Daoy (cell line): ENCODE measurements around the gene PSMD2. TPM values are rescaled to one million over a fixed set of nuclear protein-coding genes. Genes with fewer than 3 reads are reported as not detected.
"Not testable (repeated sequence)": the region's sequence is repeated elsewhere in the genome, so short reads cannot be mapped to it uniquely, and the experiment has no call there.

ENCODE experiments used
- DNase-seq: peaks from one replicate; pipeline ENCODE4 v3.0.0-alpha.2; 2015; ENCODE audit warnings: low read depth
- total RNA-seq: library from RNA; depleted of rRNA; stranded (reverse); fragments of >200 nt; shearing (Covaris generic); gene quantifications from 2 replicates; pipeline ENCODE4 v1.2.3, GENCODE V29; 2014

PSMD2 gene
- total RNA-seq, 1 experiment from 2014 or later, result 1,516 TPM

- DNase-seq, result no peak
Observed at GRCh38 chr3:184338511-184338945, 39.5 kb downstream of the PSMD2 start.

GRCh38 chr3:184339001-184339400, 40.0 kb downstream of the PSMD2 start:
- DNase-seq, result no peak

DNA sequence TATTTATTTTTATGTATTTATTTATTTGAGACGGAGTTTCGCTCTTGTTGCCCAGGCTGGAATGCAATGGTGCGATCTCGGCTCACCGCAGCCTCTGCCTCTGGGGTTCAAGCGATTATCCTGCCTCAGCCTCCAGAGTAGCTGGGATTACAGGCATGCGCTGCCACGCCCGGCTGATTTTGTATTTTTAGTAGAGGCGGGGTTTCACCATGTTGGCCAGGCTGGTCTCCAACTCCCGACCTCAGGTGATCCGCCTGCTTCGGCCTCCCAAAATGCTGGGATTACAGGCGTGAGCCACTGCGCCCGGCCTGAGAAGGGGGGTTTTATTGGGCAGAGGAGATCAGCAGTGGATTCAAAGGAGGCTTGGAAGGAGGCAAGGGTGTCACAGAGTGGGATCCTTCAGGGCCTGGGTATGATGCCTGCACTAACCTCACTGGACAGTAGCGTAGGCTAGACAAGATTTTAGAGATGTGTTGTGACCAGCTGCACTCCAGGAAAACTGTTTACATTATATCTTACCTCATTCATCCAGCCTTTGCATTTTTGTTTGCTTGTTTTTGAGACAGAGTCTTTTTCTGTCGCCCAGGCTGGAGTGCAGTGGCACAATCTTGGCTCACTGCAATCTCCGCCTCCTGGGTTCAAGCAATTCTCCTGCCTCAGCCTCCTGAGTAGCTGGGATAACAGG, 40.6 kb downstream of the PSMD2 start:
- DNase-seq, result not testable (repeated sequence)

- DNase-seq, result no peak
Observed at GRCh38 chr3:184341925-184342324, 42.9 kb downstream of the PSMD2 start.

- no peak for DNase-seq
Observed at GRCh38 chr3:184343200-184343876, 44.3 kb downstream of the PSMD2 start.

- no peak for DNase-seq
Observed at GRCh38 chr3:184344579-184345316, 45.7 kb downstream of the PSMD2 start.

- DNase-seq, result peak; percentile 69
Observed at GRCh38 chr3:184345317-184346144, 46.5 kb downstream of the PSMD2 start.

GRCh38 chr3:184346480-184347190, 47.6 kb downstream of the PSMD2 start:
- no peak for DNase-seq

GRCh38 chr3:184347321-184348056, 48.4 kb downstream of the PSMD2 start:
- DNase-seq, result no peak

GRCh38 chr3:184348057-184348382, 49.0 kb downstream of the PSMD2 start:
- DNase-seq, result no peak

DNA sequence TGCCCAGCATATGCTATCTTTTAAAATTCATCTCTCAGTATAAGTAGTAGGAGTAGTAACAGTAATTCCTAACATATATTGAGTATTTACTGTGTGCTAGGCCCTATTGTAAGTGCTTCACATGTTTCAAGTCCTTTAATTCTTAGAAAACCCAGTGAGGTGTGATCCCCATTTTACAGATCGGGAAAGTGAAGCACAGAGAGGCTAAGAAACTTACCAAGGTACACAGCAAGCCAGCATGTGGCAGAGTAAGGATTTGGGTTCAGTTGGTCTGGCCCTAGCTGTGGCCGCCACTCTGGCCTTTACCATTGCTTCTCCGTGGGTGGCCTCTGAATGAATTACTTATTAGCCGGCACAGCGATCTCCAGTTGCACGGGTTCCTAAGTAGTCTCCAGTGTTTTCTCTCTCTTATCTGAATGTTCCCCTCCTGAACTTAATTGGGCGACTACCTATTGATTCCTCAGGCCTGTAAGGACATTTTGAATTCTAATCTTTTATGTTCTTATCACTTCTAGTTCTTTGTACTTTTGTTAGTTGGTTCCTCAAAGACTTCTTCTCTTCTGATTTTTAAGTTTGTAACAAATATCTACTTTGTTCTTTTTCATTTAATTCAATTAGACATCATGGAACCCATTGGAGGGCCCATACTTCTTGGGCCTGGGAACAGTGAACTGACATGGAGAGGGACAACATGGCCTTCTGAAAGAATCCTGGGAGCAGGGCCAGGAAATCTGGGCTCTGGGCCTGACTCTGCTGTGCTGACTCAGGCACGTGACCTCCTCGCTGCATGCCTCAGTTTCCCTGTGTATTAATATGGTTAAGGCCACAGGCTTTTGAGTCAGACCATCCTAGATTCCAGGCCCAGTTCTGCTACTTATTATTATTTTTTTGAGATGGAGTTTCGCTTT, 50.8 kb downstream of the PSMD2 start:
- DNase-seq, result no peak

DNA sequence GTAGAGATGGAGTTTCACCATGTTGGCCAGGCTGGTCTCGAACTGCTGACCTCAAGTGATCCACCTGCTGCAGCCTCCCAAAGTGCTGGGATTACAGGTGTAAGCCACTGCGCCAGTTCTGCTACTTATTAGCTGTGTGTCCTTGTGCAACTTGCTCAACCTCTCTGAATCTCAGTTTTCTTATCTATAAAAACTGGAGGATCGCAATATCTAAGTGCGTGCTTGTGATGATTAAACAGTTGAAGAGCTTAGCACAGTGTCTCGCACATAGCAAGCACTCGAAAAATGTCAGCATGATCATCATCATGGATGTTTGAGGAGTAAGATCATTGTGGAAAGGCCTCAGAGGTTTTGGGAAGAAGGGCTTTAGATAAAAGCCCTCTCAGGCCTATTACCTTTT, 51.6 kb downstream of the PSMD2 start:
- no peak for DNase-seq

DNA sequence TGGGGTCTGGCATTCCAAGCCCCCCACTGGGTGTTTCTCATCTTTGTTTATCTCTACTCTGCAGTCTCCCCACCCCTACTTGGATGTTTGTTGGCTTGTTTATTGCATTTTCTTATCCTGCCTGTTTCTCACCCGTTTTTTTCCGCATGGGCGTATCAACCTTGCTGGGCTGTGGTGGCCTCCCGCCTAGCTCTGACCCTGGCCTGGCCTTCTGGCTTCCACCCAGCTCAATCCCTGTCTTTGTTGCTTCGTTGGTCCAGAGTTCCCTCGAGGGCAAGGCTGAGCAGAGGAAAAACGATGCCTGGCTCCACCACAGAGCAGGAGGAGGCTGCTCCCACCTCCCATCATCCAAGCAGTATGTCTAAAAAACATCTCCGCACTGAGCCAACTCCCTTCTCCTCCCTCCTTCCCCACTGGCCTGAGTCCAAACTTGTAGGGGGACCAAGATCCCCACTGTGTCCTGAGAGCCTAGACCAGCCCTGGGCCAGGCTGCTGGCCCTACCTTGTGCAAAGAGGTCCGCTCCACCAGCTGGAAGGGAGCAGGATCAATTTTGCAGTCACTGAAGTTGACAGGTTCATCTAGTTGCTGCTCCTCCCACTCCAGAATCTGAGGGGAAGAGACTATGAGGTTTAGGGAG, 52.6 kb downstream of the PSMD2 start:
- DNase-seq, result no peak

DNA sequence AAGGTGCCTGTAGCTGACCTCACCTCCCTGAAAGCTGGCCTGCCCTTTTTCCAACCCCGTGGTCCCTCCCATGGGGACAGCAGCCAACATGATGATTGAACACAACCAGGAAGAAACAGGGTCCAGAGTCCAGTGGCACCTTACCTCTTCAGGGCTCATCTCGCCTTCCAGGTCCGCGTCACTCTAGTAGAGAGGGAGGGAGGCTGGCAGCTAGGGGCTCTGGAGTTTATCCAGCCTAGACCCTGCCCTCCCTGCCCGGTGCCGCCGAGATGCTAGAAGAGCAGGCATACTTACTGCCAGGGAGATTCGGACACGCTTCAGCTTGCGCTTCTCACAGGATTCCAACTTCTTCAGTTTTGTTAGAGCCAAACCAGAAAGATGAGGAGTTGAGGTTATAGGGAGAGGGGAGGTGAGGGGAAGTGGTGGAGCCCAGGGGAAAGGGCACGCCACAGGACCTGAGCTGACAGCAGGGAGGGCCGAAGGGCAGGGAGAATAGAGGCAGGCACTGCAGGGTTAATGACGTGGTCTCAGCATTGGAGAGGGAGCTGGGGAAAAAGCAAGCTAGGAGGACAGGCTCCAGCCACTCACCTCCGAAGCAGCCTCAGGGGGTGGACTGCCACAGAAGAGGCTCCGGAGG, 53.2 kb downstream of the PSMD2 start:
- no peak for DNase-seq

DNA sequence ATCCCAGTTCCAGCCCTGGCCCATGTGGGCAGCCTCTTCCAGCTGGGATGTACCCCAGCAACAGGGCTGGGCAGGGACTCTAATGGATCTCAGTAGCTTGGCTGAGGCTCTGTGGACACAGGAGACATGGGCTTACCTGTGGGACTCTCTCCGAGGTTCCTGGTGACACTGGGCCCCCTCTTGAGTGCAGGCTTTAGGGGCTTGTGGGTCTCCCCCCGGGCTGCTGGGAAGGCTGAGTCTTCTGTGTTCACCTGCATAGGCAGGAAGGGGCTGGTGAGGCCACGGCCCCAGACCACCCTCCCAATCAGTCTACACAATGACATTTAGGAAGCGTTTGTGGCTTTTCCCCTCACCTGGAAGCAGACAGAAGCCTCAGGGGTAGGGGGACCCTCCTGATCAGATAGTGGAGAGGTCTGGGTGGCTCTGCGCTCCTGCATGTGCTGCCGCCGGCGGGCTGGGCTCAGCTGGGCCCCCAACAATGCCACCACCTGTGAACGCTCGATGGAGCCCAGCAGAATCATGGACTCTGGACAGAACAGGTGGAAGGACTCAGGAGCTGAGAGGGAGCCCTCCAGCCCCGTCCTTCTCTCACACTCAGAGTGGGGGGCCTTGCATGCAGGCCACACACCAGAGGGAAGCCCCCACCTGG, 54.0 kb downstream of the PSMD2 start:
- no peak for DNase-seq

DNA sequence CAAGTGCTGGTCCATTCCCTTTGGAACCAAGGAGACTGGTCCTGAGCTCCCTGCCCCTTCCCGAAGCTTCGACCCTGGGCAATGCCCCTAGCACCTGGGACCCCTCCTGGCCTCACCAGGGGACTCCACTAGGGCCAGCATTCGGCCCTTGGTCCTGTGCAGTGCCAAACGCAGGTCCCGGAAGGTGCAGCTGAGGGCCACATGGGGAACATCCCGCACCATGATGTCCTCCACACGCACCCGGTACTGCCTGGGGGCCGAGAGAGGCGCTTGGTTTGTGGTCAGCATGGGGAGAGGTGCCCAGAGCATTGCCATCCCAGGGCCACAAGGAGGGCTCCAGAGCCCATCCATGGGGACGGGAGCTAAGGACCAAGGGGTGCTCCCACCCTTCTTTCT, 54.5 kb downstream of the PSMD2 start:
- DNase-seq, result no peak

DNA sequence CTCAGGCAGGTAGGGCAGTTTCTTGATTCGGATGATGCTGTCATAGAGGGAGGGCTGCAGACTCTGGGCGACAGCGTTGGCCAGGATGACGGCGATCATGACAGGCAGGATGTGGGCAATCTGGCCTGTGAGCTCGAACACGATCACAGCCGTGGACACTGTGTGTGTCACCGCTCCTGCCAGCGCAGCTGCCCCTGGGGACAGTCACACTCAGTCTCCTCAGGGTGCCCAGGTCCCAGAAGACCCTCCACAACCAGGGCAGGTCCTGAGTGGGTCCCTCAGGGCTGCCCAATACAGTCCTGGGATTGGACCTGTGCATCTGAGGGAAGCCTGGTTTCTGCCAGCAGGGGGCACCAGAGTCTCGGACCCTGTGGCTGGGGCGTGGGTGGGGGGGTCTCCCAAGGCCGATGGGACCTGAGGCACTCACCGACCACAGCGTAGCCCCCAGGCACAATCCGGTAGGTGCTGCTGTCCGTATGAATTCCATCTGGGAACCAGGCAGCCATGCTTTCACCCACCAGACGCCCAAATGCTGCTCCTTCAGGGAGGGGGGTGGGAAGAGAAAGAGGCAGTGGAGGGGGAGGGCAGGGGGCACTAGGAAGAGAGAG, 55.2 kb downstream of the PSMD2 start:
- DNase-seq, result peak; percentile 61

- no peak for DNase-seq
Observed at GRCh38 chr3:184354754-184355153, 55.7 kb downstream of the PSMD2 start.
